NT2/D1 (cell line): Measurements from ENCODE around the gene PLEKHA4.

Source experiments
- DNase-seq: peaks from one replicate; pipeline ENCODE4 v3.0.0-alpha.2; 2011; ENCODE audit warnings: low read depth, low spot score
- H3K27me3 ChIP-seq: 2 replicates; pipeline ENCODE4 v1.6.0; 2011; ENCODE audit warnings: mild to moderate bottlenecking; ENCODE audit not compliant: insufficient read length, insufficient read depth
- H3K36me3 ChIP-seq: 2 replicates; pipeline ENCODE4 v1.6.1; 2011; ENCODE audit warnings: mild to moderate bottlenecking, low read length, mixed read lengths; ENCODE audit not compliant: insufficient read depth, insufficient read length
- H3K4me1 ChIP-seq: 2 replicates; pipeline ENCODE4 v1.5.1; 2011; ENCODE audit not compliant: insufficient read depth, insufficient read length
- H3K4me3 ChIP-seq: 2 replicates; pipeline ENCODE4 v1.5.1; 2011; ENCODE audit warnings: low read depth; ENCODE audit not compliant: insufficient read length
- H3K9ac ChIP-seq: 2 replicates; pipeline ENCODE4 v1.6.0; 2011; ENCODE audit warnings: low read depth; ENCODE audit not compliant: insufficient read length
- H3K9me3 ChIP-seq: 2 replicates; pipeline ENCODE4 v1.5.1; 2011; ENCODE audit warnings: mild to moderate bottlenecking, low read length; ENCODE audit not compliant: insufficient read depth
- SUZ12 ChIP-seq: IDR thresholded peaks from 2 replicates; pipeline ENCODE4 v1.6.1; 2011; ENCODE audit not compliant: insufficient read length, insufficient read depth; ENCODE audit errors: extremely low read depth
- YY1 ChIP-seq: IDR thresholded peaks from 2 replicates; pipeline ENCODE4 v1.6.1; 2011; ENCODE audit not compliant: insufficient read length, insufficient read depth
- ZNF274 ChIP-seq: IDR thresholded peaks from 2 replicates; pipeline ENCODE4 v1.6.1; 2011; ENCODE audit warnings: mild to moderate bottlenecking, low read depth, low read length

PLEKHA4 gene

GRCh38 chr19:48807590-48808308 lies 60.7 kb downstream of the PLEKHA4 start:
- Histone ChIP-seq H3K27me3 (peaks cover 3% of the 10 kb centered on the region), H3K36me3 (no peaks in the 10 kb centered on the region), H3K4me3 (no peak overlapping the region), H3K9ac (peak overlapping the region; percentile 42), H3K4me1 (peaks cover 15% of the 10 kb centered on the region), H3K9me3 (no peaks in the 10 kb centered on the region)
- DNase-seq: no peak
- TF ChIP-seq SUZ12 (no peak), ZNF274 (no peak), YY1 (no peak)

- H3K27me3 ChIP-seq: peaks cover 3% of the 10 kb centered on the region
- H3K4me3 ChIP-seq: no peak overlapping the region
- H3K4me1 ChIP-seq: peaks cover 15% of the 10 kb centered on the region
- H3K9me3 ChIP-seq: no peaks in the 10 kb centered on the region
- DNase-seq: no peak
- TF ChIP-seq YY1 (no peak), SUZ12 (no peak), ZNF274 (no peak)
- H3K9ac ChIP-seq: peak overlapping the region; percentile 42
- H3K36me3 ChIP-seq: no peaks in the 10 kb centered on the region
Observed at GRCh38 chr19:48806818-48807589, 61.4 kb downstream of the PLEKHA4 start.

GRCh38 chr19:48806518-48806817 lies 61.9 kb downstream of the PLEKHA4 start:
- Histone ChIP-seq H3K4me1 (peaks cover 15% of the 10 kb centered on the region), H3K36me3 (no peaks in the 10 kb centered on the region), H3K4me3 (no peak overlapping the region), H3K27me3 (peaks cover 3% of the 10 kb centered on the region), H3K9ac (no peak overlapping the region), H3K9me3 (no peaks in the 10 kb centered on the region)
- TF ChIP-seq SUZ12: no peak
- no peak for TF ChIP-seq YY1
- no peak for TF ChIP-seq ZNF274
- DNase-seq: no peak

- H3K4me1 ChIP-seq: peaks cover 15% of the 10 kb centered on the region
- H3K36me3 ChIP-seq: no peaks in the 10 kb centered on the region
- TF ChIP-seq ZNF274 (no peak), YY1 (no peak), SUZ12 (no peak)
- no peak for DNase-seq
- no peak overlapping the region for H3K4me3 ChIP-seq
- no peak overlapping the region for H3K9ac ChIP-seq
- H3K27me3 ChIP-seq: peaks cover 3% of the 10 kb centered on the region
- no peaks in the 10 kb centered on the region for H3K9me3 ChIP-seq
Observed at GRCh38 chr19:48805452-48805851, 63.0 kb downstream of the PLEKHA4 start.

GRCh38 chr19:48804496-48804895 lies 63.9 kb downstream of the PLEKHA4 start:
- H3K9ac ChIP-seq: no peak overlapping the region
- H3K4me3 ChIP-seq: no peak overlapping the region
- peaks cover 12% of the 10 kb centered on the region for H3K4me1 ChIP-seq

GRCh38 chr19:48802623-48803022 lies 65.8 kb downstream of the PLEKHA4 start:
- H3K9ac ChIP-seq: no peak overlapping the region
- H3K9me3 ChIP-seq: no peaks in the 10 kb centered on the region
- no peak overlapping the region for H3K4me3 ChIP-seq
- no peak for DNase-seq
- H3K27me3 ChIP-seq: no peaks in the 10 kb centered on the region
- TF ChIP-seq SUZ12 (no peak), YY1 (no peak), ZNF274 (no peak)
- no peaks in the 10 kb centered on the region for H3K36me3 ChIP-seq
- peaks cover 11% of the 10 kb centered on the region for H3K4me1 ChIP-seq

More at GRCh38 chr19:48804496-48804895, 63.9 kb downstream of the PLEKHA4 start:
- Histone ChIP-seq H3K36me3 (no peaks in the 10 kb centered on the region), H3K27me3 (no peaks in the 10 kb centered on the region), H3K9me3 (no peaks in the 10 kb centered on the region)
- no peak for TF ChIP-seq ZNF274
- TF ChIP-seq SUZ12: no peak
- TF ChIP-seq YY1: no peak
- DNase-seq: no peak

- TF ChIP-seq SUZ12 (no peak), ZNF274 (no peak), YY1 (no peak)
- no peak overlapping the region for H3K9ac ChIP-seq
- no peaks in the 10 kb centered on the region for H3K9me3 ChIP-seq
- H3K27me3 ChIP-seq: no peaks in the 10 kb centered on the region
- peaks cover 5% of the 10 kb centered on the region for H3K4me1 ChIP-seq
- no peak for DNase-seq
- no peaks in the 10 kb centered on the region for H3K36me3 ChIP-seq
- no peak overlapping the region for H3K4me3 ChIP-seq
Observed at GRCh38 chr19:48799358-48800300, 68.8 kb downstream of the PLEKHA4 start.
